Thoracic aorta (tissue), 2 donors: ENCODE results near the gene DYNLL1. TPM values are rescaled to one million over a fixed set of nuclear protein-coding genes. Genes with fewer than 3 reads are reported as not detected.

Experiments used
- ATAC-seq: fragments of 150-250 bp; one replicate; pipeline ENCODE4 v1.8.0; 2017; ENCODE audit warnings: low read depth; ENCODE audit not compliant: insufficient number of reproducible peaks, low FRiP score
- DNase-seq: peaks from one replicate; pipeline ENCODE4 v3.0.0-alpha.2; 2020; ENCODE audit warnings: low spot score
- H3K27ac ChIP-seq, 2 donors: fragments of 200-600 bp; sonication (generic); 1 replicate in 1 of 2; 2 replicates in 1 of 2; pipeline ENCODE4 v1.5.1; 2016; ENCODE audit warnings: mild to moderate bottlenecking in 2 of 2, moderate library complexity in 2 of 2
- H3K27me3 ChIP-seq: fragments of 200-600 bp; sonication (generic); replicated peaks from 2 replicates; pipeline ENCODE4 v1.6.0; 2016; ENCODE audit warnings: mild to moderate bottlenecking; ENCODE audit not compliant: insufficient read depth
- H3K36me3 ChIP-seq: fragments of 200-600 bp; sonication (generic); one replicate; pipeline ENCODE4 v1.5.1; 2016
- H3K4me1 ChIP-seq, 2 donors: fragments of 200-600 bp; sonication (generic); 1 replicate in 1 of 2; 2 replicates in 1 of 2; pipeline versions ENCODE4 v1.5.1 to v1.6.0; 2016; ENCODE audit warnings: low read depth in 2 of 2, mild to moderate bottlenecking in 1 of 2; ENCODE audit not compliant: control insufficient read depth in 1 of 2
- H3K4me3 ChIP-seq: fragments of 200-600 bp; sonication (generic); 2 replicates; pipeline ENCODE4 v1.5.1; 2016; ENCODE audit warnings: mild to moderate bottlenecking
- H3K9me3 ChIP-seq: fragments of 200-600 bp; sonication (generic); 2 replicates; pipeline ENCODE4 v1.5.1; 2016
- total RNA-seq, 2 donors: library from RNA; depleted of rRNA; stranded (reverse); fragments of >200 nt; gene quantifications; one replicate each; pipeline versions ENCODE4 v1.1.0 to v1.2.3, GENCODE V29; 2016
- TF ChIP-seq, protein P1 (sequence below): fragments of 200-600 bp; sonication (generic); IDR thresholded peaks from one replicate; pipeline ENCODE4 v1.5.1; 2019; ENCODE audit warnings: antibody characterized with exemption

The DYNLL1 gene
- total RNA-seq, 2 donors from 2014 or later: 167 to 199 TPM

DNA sequence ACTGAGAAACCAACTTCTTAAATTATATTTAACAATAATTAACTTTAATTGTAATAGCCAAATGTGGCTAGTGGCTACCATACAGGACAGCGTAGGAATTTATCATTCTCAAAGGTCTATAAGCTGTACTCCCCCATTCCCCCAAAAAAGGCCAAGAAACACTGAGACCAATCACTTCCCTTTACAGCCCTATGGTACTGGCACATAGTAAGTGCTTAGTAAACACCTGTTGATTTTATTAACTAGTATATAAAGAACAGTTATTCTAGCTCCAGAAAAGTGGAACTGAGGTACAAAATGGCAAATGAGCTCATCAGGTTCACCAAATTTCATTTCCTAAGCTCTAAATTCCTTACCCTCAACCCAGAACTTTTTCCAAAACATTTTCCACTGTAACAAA is 20.3 kb upstream of the DYNLL1 start:
- Histone ChIP-seq H3K4me1 (peaks cover 0 to 16% of the 10 kb centered on the region in 2 donors), H3K9me3 (no peaks in the 10 kb centered on the region), H3K36me3 (no peaks in the 10 kb centered on the region), H3K4me3 (no peak overlapping the region), H3K27me3 (no peaks in the 10 kb centered on the region), H3K27ac (no peak overlapping the region)
- TF ChIP-seq, protein P1, sequence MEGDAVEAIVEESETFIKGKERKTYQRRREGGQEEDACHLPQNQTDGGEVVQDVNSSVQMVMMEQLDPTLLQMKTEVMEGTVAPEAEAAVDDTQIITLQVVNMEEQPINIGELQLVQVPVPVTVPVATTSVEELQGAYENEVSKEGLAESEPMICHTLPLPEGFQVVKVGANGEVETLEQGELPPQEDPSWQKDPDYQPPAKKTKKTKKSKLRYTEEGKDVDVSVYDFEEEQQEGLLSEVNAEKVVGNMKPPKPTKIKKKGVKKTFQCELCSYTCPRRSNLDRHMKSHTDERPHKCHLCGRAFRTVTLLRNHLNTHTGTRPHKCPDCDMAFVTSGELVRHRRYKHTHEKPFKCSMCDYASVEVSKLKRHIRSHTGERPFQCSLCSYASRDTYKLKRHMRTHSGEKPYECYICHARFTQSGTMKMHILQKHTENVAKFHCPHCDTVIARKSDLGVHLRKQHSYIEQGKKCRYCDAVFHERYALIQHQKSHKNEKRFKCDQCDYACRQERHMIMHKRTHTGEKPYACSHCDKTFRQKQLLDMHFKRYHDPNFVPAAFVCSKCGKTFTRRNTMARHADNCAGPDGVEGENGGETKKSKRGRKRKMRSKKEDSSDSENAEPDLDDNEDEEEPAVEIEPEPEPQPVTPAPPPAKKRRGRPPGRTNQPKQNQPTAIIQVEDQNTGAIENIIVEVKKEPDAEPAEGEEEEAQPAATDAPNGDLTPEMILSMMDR: no peak
- DNase-seq (no peak), ATAC-seq (no peak)

DNA sequence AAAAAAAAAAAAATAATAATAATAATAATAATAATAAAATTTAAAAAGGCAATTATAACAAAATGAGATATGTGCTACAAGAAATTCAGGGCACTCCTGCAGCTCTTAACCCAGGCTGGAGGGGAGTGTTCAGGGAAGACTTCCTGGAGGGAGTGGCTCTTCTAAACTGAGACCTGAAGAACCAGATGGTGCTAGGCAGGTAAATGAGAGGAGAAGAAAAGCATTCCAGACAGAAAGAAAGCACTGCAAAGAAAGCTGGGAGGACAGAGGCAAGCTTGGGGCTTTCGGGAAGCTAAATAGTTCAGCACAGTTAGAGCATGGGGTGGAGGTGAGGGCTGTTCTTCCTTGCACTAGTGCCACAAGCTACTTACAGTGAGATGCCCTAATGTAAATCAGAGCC is 16.5 kb upstream of the DYNLL1 start:
- Histone ChIP-seq H3K27me3 (no peaks in the 10 kb centered on the region), H3K36me3 (no peaks in the 10 kb centered on the region), H3K9me3 (no peaks in the 10 kb centered on the region), H3K27ac (no peak overlapping the region), H3K4me1 (peaks cover 0 to 8% of the 10 kb centered on the region in 2 donors), H3K4me3 (no peak overlapping the region)
- TF ChIP-seq, protein P1: no peak
- ATAC-seq: no peak
- DNase-seq: no peak

DNA sequence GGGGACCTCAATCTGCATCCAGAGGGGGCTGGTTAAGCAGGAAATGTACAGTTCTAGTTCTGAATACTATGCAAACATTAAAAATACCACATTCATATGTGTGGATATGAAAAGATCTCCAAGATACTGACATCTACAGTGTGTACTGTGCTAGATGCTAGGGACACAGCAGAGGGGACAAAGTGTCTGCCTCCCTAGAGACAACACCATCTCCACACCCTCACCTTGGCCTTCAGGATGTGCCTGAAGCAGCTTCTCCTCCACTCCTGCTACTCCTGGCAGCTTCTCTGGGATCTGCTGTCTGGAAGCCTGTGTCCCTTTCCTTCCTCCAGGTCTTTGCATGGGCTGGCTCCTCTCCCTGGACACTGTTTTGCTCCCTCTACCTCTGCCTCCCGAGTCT is 15.7 kb upstream of the DYNLL1 start:
- Histone ChIP-seq H3K27ac (no peak overlapping the region), H3K9me3 (no peaks in the 10 kb centered on the region), H3K36me3 (no peaks in the 10 kb centered on the region), H3K4me3 (no peak overlapping the region), H3K27me3 (no peaks in the 10 kb centered on the region), H3K4me1 (peaks cover 0 to under 1% of the 10 kb centered on the region in 2 donors)
- ATAC-seq: no peak
- TF ChIP-seq, protein P1: no peak
- no peak for DNase-seq

DNA sequence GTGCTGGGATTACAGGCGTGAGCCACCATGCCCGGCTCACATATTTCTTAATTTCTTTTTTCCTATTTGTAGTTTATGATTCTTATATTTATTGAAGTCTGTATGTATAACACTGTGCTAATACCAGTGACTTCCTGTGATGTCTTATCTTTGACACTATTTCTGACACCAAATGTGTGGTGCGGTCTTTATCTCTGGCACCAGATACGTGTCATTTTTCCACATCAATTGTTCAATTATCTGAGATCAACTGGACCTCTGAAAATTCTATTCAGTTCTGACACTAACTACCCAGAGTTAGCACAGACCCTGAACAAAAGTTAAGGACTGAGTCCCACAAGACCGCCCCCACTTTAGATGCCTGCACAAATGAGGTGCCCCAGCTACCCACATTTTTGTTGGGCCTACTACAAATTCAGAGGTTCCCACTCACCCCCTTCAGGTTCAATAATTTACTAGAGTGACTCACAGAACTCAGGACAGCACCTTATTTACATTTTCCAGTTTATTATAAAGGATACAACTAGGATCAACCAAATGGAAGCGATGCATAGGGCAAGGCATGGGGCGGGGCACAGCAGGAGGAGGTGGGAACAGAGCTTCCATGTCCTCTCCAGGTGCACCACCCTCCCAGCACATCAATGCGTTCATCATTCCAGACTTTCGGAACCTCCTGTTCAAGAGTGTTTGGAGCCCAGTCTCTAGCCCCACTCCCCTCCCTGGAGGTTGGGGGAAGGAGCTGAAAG is 14.7 kb upstream of the DYNLL1 start:
- TF ChIP-seq, protein P1: no peak
- no peak for DNase-seq
- no peak for ATAC-seq
- Histone ChIP-seq H3K4me3 (no peak overlapping the region), H3K9me3 (no peaks in the 10 kb centered on the region), H3K36me3 (no peaks in the 10 kb centered on the region), H3K4me1 (no peaks in the 10 kb centered on the region), H3K27ac (no peak overlapping the region), H3K27me3 (no peaks in the 10 kb centered on the region)

DNA sequence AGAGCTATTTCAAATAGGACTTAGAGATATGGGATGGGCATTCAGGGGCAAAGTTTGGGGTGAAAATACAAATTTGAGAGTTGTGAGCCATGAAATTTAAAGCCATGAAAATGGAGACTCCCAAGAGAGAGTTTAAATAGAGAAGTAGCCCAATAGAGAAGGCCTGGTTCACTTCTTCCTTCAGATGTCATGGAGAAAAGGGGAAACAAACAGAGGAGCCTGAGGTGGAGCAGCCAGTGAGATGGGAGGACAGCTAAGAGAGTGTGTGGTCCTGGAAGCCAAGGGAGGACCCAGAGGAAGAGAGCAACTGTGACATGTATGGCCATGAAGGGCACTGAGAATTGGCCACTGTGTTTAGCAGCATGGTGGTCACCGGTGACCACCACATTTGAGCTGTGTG is 12.3 kb upstream of the DYNLL1 start:
- DNase-seq (no peak), ATAC-seq (no peak)
- Histone ChIP-seq H3K27me3 (no peaks in the 10 kb centered on the region), H3K36me3 (peaks cover 1% of the 10 kb centered on the region), H3K4me1 (no peaks in the 10 kb centered on the region), H3K4me3 (no peak overlapping the region), H3K27ac (no peak overlapping the region), H3K9me3 (no peaks in the 10 kb centered on the region)
- TF ChIP-seq, protein P1: no peak
